Forelimb muscle (tissue), 1 donor: ENCODE measurements around the gene CCDC12. TPM values are rescaled to one million over a fixed set of nuclear protein-coding genes. Genes with fewer than 3 reads are reported as not detected.

Experiments
- DNase-seq: peaks from one replicate; pipeline ENCODE4 v3.0.0-alpha.2; 2013; ENCODE audit warnings: low read depth
- polyA plus RNA-seq: library from polyadenylated mRNA; unstranded; fragments of 120-200 nt; gene quantifications from one replicate; pipeline ENCODE4 v1.2.1, GENCODE V29; 2013; ENCODE audit not compliant: insufficient read length

CCDC12 gene
- polyA plus RNA-seq, 1 donor = 40.6 TPM

DNA sequence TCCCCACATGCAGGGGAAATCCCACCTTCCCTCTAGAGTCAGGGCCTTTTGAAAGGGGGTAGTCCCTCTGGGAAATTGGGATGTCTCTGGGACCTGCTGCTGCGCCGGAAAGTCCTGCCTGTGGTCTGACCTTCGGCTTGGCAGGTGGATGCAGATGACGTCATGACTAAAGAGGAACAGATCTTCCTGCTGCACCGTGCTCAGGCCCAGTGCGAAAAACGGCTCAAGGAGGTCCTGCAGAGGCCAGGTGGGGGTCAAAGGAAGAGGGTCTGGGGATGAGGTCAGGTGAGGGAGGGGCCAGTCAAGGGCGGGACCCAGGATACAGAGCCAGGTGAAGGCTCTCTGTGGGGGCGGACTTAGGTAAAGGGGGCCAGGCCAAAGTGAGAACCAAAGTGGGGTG is 82.8 kb downstream of the CCDC12 start:
- no peak for DNase-seq

DNA sequence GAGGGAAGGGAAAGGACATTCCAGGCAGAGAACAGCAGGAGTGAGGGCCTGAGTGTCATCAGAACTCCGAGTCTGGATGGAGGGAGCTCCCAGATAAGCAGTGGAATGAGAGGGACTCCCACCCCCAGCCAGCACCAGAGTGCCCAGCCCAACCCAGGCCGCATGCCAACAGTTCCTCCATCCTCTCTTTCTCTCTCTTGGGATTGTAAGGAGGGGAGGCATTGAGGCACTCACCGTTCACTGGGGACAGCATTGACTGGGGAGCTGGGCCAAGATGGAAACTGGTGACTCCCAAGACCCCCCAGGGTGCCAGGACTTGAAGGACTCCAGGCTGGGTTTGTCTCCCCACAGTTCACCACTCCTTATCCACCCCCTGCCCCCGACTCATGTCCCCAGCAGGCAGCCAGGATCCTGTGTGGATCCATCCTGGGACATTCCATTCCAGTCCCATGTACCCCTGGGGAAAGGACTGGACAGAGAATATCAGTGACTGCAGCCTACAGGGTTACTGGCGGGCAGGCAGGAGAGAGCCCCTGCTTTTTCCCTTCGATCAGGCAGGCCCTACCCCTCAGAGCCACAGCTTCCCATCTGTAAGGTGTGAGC is 83.3 kb downstream of the CCDC12 start:
- no peak for DNase-seq

DNA sequence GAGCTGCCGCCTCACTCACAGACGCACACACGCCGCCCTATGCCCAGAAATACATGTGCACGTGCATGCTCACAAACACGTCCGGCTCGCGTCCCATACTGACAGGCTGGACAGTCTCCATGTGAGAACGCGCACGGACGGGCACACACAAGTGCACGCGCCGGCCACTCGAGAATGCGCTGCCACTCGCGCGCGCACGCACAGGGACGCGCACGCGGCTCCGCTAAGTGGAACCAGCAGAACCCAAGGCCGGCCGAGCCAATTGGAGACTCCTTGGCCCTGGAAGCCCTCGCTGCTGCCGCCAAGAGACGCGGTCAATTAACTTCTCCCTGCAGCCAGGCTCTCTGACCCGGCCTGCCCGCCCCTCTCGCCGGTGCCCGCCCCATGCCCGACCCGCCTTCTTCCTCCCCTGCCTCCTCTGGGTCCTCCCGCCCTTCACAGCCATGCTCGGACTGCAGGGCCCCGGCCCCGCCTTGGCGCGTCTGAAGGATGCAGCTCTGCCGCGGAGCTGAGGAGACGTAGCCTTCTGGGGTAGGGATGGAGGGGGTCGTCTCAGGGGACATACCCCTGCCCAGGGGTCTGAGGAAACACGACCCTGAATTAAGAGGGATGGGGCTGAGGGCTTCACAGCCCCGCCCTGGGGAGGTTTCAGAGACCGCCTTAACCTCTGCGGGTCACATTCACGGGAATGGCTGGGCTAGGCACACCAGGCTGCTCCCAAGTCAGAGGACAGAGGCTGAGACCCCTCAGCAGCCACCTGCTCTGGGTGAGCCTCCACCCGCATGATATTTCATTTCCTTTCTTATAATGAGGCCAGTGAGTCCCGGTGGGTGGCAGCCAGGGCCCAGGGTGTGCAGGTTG is 84.0 kb downstream of the CCDC12 start:
- no peak for DNase-seq

DNA sequence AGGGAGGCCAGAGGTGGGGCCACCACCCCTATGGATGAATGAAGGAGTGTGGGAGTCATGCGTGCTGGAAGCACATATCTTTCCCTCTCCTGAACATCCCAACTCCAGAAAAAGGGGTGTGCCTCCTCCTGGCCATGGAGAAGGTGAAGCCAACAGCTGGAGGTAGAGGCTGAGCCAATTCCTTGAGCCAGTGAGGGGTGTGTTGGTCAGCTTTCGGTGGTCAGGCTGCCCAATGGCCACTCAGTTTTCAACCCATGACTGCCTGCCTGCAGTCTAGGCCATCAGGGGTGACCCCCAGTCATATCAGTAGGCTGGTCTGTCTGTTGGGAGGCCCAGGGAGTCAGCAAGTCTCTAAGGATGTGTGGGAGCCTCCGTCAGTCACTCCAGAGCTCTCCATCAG is 85.4 kb downstream of the CCDC12 start:
- DNase-seq = no peak

DNA sequence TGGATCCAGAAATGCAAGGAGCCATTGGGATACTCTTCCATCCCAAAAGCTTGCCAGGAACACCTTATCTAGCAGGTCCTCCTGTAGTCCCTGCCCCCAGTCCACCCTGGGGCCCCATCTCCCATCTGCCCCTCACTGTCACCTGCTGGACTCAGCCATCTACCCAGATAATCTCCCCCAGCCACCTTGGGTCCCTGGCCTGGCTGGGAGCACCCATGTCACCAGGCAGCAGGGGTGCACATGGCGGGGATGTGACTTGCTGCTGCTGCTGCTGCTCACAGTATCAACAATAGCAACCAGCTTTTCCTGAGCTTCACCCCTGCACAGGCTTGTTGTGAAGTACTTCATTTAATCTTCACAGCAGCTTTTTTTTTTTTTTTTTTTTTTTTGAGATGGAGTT is 86.4 kb downstream of the CCDC12 start:
- no peak for DNase-seq

DNA sequence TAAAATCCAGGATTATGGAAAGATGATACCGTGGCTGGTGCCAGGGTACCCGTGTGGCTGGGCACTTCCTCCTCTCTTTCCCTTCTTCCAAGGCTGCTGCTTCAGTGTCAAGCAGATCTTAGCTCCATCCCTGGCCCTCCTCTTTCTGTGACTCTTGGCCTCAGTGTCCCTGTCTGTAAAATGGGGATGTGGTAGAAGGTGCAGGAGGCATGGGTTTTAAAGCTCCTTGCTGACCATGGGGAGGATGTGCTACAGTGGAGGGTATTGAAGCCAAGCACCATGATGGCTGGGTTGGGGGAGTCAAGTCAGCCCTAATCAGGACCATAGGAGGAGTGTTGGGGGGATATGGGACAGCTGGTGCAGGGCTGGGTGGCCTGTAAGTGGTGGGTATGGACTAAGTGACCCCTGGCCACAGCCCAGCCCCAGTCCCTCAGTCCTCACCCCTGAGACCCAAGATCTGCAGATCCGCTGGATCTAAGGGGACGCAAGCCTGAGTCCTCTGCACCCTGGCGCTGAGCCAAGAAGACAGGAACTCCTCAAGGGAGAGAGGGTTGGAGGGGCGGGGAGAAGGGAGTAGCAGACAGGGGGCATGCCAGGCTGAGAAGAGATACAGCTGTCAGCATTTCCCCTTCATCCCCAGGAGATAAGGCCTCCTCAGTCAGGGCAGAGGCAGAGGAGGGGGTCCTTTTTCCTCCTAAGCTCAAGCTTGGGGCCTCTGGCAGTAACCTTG is 87.0 kb downstream of the CCDC12 start:
- no peak for DNase-seq

DNA sequence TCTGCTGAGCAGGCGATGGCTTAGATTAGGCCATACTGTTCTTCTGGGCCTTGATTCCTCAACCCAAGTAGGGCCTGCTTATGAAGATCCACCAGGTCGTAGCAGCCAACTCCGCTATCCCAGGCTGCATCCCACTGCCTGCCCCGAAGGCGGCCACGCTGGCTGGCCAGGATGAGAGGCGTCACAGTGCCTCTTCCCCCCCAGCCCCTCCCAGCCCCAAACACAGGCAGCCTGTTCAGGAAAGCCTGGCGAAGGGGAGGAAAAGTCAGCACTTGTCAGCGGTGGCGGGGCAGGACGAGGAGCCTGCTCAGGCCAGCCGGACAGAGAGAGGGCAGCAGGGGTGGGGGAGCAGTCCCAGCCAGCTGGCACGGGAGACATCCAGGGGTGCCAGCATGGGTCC is 87.8 kb downstream of the CCDC12 start:
- no peak for DNase-seq

DNA sequence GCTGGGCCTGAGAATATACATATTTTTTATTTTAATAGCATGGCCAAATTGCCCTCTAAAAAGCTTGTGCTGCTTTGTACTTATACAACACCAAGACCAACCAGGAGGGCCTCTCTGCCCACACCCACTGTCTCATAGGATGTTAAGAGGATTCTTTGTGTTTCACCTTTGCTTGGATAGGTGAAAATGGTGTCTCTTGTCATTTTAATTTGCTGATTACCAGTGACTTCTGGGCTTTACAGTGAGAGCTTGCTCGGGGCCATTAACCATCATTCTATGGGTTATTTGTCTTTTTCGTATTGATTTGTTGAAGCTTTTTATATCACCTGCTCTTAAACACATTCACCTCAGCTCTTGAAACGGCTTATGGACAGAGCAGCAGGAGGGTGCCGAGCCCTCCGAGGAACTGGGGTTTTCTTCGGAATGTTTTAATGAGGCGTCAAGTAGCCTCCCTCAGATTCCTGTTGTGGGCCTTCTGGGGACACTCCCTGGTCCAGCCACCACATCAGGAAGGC is 88.5 kb downstream of the CCDC12 start:
- DNase-seq = no peak

DNA sequence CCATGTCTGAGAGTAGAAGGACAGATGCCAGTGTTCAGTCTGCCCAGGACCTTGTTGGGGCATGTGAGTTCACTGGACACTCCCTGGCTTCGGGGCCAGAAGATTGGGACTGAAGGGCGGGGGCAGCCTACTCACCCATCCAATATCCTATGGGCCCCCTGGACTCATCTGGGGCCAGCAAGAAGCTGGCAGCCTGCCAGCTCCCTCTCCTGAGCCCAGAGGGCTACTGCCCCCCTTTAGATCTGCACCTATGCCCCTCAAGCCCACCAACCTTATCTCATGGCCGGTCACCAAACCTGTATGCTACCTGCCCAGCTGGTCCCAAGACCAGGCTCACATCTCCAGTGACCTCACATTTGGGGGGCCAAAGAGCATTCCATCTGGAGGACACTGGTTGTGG is 90.9 kb downstream of the CCDC12 start:
- DNase-seq = no peak

DNA sequence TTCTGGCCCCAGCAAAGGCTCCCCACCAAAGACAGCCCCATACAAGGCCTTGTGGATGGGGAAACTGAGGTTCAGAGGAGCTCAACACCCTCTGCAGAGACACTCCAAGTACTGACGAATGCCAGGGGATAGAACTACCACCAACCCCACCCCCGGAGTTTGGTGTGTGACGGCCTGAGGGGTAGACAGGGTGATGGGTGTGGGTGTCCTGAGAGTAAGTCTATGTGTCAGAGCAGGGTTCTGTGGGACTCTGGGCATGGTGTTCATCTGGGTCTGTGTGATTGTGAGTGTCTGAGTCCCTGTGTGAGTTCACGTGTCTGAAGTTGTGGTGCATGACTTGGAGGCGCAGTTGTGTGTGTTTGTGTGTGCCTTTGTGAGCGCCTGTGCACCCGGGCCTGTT is 91.6 kb downstream of the CCDC12 start:
- no peak for DNase-seq

DNA sequence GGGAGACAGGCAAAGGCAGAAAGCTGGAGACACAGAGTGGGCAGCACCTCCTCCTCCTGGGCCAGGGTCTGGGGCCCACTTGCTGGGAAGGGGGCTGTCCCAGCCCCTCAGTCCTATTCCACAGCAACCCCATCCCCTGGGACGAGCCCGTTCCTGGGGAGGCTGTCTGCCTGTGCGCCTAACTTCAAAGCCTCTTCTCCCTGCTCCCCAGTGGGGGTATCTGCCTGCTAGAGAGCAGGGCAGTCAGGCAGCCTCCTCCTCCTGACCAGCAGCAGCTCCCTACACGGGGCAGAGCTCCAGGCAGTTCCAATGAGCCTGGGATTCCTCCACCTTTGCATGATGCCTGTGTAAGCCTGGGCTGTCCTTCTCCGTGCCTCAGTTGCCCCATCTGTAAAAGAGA is 92.1 kb downstream of the CCDC12 start:
- no peak for DNase-seq

DNA sequence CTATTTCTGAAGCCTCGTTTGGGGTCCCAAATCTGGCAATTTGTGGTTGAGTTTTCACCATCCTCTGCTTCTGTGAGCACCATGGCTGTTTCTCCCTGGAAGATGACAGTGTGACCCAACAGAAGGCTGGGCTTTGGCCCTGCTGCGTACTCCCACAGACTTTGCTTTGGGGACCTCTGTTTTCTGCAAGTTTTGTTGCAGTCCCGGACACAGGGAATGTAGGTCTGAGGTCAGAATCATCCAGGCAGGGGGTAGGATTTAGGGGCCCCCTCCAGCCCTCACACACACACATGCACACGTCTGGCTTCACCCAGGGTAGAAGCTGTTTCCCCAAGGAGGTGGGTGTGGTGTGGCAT is 92.7 kb downstream of the CCDC12 start:
- DNase-seq = no peak

DNA sequence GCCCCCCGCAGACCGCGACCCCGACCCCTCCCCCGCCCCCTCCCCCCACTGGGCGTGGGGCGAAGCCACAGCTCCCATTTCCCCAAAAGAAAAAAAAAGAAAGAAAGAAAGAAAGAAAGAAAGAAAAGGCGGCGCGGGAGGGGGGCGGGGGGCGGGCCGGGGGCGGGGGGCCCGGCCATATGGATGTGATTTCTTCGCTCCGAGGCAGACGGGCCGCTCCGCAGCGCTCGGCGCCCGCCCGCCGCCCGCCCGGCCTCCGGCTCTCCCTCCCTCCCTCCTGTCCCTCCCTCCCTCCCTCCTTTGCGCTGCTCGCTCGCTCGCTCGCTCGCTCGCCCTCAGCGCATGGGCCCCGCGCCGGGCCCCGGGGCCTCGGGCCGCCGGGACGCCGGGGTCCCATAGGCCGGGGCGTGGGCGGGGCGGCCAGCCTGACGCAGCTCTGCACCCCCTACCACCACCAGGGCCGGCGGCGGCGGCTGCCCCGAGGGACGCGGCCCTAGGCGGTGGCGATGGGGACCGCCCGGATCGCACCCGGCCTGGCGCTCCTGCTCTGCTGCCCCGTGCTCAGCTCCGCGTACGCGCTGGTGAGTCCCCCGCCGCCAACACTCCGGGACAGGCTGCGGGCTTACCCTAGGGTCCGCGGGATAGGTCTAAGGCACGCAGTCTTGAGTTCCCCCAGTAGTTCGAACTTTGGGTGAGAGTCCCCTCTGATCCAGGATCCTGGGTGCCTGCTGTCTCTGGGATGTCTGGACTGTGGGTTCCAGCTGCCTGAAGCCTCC is 93.3 kb downstream of the CCDC12 start:
- no peak for DNase-seq

DNA sequence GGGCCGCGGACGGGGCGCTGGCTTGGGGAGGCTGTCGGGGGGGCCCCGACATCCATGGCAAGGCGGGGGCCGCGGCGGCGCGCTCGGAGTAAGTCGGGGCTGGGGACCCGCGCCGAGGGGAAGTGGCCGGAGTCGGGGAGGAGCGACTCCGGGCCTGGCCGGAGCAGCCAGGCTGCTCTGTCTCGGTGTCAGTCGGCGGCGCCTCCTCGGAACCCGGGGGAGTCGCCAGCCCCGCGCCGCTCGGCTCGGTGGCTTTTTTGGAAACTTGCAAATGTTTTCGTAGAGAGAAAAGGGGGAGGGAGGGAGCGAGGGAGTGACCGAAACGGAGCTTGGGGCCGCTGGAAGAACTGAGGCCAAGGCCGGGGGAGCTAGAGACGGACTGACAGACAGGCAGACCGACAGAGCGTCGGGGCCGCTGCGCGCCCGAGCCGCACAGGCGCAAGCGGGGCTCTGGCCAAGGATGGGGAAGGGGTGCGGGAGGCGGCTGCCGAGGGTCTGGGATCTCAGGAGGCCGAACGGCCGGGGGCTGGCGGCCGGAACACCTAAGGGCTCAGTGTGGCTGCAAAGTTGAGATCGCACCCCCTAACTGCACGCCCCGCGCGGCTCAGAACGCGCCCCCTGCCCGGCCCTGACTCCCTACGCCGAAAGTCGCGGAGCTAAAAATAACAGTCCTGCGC is 94.0 kb downstream of the CCDC12 start:
- no peak for DNase-seq

DNA sequence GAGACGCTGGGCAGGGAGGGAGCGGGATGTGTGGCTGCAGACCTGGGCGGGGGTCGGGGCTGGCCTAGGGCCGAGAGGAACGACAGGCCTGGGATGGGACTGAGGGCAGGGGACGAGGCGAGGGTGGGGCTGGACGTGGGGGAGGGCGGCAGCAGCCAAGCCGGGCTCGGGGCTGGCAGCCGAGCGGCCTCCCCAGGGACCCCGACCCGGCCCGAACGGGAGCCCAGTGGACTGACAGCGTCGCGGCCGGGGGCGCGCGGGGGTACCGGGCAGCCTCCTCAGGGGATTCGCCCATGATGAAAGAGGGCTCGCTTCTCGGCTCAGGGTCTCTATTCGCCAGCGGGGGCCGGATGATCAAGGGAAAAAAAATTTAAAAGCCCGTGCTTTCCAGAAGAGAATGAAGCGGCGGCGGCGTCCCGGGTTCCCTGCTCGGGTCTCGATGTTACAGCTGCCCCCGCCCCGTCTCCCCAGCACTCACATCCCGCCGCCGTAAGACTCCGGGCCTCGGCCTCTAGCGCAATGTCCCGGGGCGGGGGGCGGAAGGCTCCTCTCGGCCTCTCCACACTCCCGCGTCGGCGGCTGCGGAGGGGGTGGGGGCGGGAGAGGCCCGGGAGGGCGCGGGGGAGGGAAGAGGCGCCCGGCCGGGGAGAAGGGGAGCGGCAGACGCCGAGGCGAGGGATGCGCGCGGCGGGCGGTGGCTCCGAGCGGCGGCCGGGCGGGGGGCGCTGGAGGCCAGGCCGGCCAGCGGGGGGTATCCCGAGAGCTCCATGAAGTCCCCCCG is 94.8 kb downstream of the CCDC12 start:
- DNase-seq = no peak

DNA sequence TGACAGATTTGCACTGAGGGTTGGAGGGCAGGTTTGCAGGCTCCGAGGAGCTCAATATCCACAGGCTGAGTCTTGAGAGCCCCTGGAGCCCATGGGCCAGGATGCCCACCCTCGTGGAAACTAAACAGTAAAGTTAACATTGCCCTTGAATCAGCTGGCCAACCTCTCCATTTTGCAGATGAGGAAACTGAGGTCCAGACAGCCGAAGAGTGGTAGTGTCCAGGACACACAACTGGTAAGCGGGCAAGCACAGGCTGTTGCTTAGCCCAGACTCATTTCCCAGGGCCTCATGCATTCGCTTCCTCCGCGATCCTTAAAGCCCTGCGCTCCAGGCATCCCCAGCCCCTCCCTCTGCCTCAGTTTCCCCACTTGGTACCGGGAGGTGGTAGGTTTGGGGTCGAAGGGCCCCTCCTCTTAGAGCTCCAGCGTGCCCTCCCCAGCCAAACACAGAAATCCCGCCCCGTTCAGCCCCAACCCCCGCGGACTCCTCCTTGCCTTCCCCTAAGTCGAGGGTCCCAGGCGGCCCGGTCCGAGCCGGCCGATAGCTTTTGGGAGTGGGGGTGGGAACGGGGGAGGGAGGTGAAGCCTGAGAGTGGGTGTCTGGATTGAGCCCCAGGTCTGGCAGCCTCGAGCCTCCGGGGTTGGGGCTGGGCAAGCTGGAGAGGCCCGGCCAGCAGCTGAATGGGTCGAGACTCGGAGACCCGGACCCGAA is 95.5 kb downstream of the CCDC12 start:
- DNase-seq = no peak

DNA sequence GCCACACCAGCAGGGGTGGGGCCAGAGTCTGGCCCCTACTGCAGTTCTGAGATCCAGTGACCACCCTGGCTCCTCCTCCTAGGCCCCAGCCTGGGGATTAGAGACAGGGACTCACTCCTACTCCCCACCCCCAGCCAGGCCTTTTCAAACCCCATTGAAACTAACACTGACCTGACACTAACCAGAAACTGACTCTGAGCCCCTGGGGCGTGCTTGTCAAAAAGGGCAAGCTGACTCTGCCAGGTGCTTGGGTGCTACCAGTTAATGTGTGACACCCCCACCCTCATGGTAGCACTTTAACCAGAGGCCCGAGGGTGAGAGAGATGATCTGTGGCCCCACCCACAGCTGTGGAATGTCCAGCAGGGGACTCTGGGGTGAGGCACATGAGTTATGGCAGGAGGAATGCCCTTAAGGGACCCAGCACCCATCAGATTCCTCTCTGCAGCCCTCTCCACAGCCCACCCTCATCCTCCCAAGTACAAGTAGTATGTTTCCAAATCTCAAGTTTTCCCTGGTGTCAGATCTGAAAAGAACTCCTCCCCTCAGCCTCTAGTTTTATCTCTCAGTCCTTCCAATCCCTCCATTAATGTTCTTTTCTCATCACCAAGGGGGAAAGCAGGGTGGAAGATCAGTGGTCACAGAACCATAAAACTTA is 97.6 kb downstream of the CCDC12 start:
- no peak for DNase-seq

DNA sequence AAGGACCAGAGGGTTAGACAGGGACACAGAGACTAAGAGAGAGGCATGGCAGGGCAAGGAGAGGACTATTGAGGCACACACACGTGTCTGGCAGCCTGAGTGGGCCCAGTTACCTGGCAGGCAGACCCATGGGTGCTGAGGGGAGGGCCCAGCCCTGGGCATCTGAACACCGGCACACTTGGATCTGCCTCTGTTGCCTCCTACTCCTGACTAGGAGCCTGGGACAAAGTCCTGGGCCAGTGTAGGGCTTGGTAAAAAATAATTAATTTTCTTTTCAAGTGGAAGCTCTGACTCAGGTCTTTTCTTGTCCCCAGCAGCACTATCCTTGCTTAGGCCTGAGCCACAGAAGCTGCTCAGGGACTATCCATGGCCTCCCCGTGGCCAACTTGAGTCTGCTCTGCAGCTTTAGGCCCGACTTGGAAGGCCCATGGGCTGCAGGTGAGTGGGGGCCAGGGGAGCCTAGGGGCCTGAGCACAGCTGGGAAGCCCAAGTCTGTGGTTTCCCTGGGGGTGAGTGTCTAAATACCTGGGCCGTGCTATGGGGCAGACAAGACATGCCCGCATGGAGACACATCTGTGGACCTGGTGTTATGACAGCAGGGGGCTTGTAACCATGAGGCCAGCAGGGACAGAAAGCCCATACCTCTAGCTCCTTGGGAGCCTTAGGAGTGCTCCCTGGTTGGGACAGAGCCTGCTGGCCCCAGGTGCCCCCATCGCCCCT is 99.0 kb downstream of the CCDC12 start, which contains the start of gene PTH1R:
Gene PTH1R, plus strand, starts transcription at position 316 of the 720 bp plus-strand sequence. CDS start 5,839 bp downstream, outside the sequence.
- no peak for DNase-seq
